A673 (cell line): ENCODE measurements around the gene APMAP. TPM values are rescaled to one million over a fixed set of nuclear protein-coding genes. Genes with fewer than 3 reads are reported as not detected.

Experiments used
- BruUV-seq: library from RNA; stranded (reverse); fragments of 400-500 nt; replicated peaks from 2 replicates; lab custom pipeline; 2021; lab: Mats Ljungman, UMichigan
- CTCF ChIA-PET: fragments of 300-600 bp; sonication (Branson Sonifier 250); formaldehyde crosslinking; loops from one replicate; lab custom pipeline; 2022; ENCODE audit warnings: antibody characterized with exemption; lab: Charles Lee
- POLR2A ChIA-PET: fragments of 300-600 bp; sonication (Branson Sonifier 250); formaldehyde crosslinking; loops from one replicate; lab custom pipeline; 2022; ENCODE audit warnings: antibody characterized with exemption; ENCODE audit not compliant: low non-redundant PET; lab: Charles Lee
- DNase-seq: peaks from one replicate; pipeline ENCODE4 v3.0.0-alpha.2; 2015; ENCODE audit warnings: low spot score
- H3K27ac ChIP-seq: fragments of 200-600 bp; sonication (generic); 2 replicates; pipeline ENCODE4 v1.5.1; 2016; ENCODE audit warnings: mixed run types, low read depth, mild to moderate bottlenecking, mixed read lengths, antibody characterized with exemption, low read length; ENCODE audit not compliant: poor library complexity, severe bottlenecking
- H3K27me3 ChIP-seq: fragments of 200-600 bp; sonication (generic); replicated peaks from 2 replicates; pipeline ENCODE4 v1.6.1; 2017; ENCODE audit warnings: mixed run types, low read depth, mild to moderate bottlenecking, mixed read lengths, antibody characterized with exemption, low read length; ENCODE audit not compliant: insufficient read depth, poor library complexity
- H3K36me3 ChIP-seq: fragments of 200-600 bp; sonication (generic); 2 replicates; pipeline ENCODE4 v1.6.1; 2016; ENCODE audit warnings: mixed run types, mild to moderate bottlenecking, mixed read lengths, antibody characterized with exemption, low read length; ENCODE audit not compliant: insufficient read depth, poor library complexity, severe bottlenecking
- H3K4me1 ChIP-seq: fragments of 200-600 bp; sonication (generic); 2 replicates; pipeline ENCODE4 v1.6.1; 2017; ENCODE audit warnings: mixed run types, mild to moderate bottlenecking, mixed read lengths, antibody characterized with exemption, low read length; ENCODE audit not compliant: insufficient read depth, poor library complexity, severe bottlenecking
- H3K4me3 ChIP-seq: fragments of 200-600 bp; sonication (generic); 2 replicates; pipeline ENCODE4 v1.5.1; 2016; ENCODE audit warnings: low read depth, mixed run types, mild to moderate bottlenecking, mixed read lengths, low read length; ENCODE audit not compliant: poor library complexity, severe bottlenecking
- H3K9me3 ChIP-seq: fragments of 200-600 bp; sonication (generic); 2 replicates; pipeline ENCODE4 v1.6.1; 2016; ENCODE audit warnings: mixed run types, low read depth, mild to moderate bottlenecking, mixed read lengths, antibody characterized with exemption, low read length; ENCODE audit not compliant: poor library complexity, severe bottlenecking
- CTCF ChIP-seq: fragments of 300-800, 200-600 bp; sonication (generic); conservative IDR thresholded peaks from 2 replicates; pipeline ENCODE4 v1.5.1; 2017; ENCODE audit warnings: low read depth, mild to moderate bottlenecking, antibody characterized with exemption, low read length, moderate library complexity, mixed read lengths
- EZH2 ChIP-seq: fragments of 200-600 bp; sonication (generic); IDR thresholded peaks from 2 replicates; pipeline ENCODE4 v1.6.1; 2017; ENCODE audit warnings: borderline replicate concordance, low read depth, mild to moderate bottlenecking, mixed read lengths, antibody characterized with exemption, low read length; ENCODE audit not compliant: poor library complexity, severe bottlenecking
- intact Hi-C: fragments of 100-400 bp; cut with micrococcal nuclease; formaldehyde crosslinking; loops from one replicate; pipeline ENCODE4 v1.10.0; 2022; ENCODE audit not compliant: unreplicated experiment
- total RNA-seq: library from RNA; stranded (reverse); gene quantifications from 2 replicates; pipeline ENCODE4 v1.2.3, GENCODE V29; 2021

APMAP gene
- total RNA-seq, 1 experiment from 2014 or later, result 70.3 TPM

- no peaks in the 10 kb centered on the region for H3K9me3 ChIP-seq
- no peaks in the 10 kb centered on the region for H3K4me1 ChIP-seq
- no peak overlapping the region for H3K4me3 ChIP-seq
- ChIA-PET POLR2A (no interaction called here), CTCF (no interaction called here)
- H3K36me3 ChIP-seq, result peaks cover 17% of the 10 kb centered on the region
- H3K27ac ChIP-seq, result no peak overlapping the region
- no peak for DNase-seq
- intact Hi-C loops, result no loop called here
- no peaks in the 10 kb centered on the region for H3K27me3 ChIP-seq
- TF ChIP-seq EZH2 (no peak), CTCF (no peak)
- BruUV-seq, result no TSS peak
Observed at GRCh38 chr20:24970030-24970553, 22.5 kb downstream of the APMAP start.

DNA sequence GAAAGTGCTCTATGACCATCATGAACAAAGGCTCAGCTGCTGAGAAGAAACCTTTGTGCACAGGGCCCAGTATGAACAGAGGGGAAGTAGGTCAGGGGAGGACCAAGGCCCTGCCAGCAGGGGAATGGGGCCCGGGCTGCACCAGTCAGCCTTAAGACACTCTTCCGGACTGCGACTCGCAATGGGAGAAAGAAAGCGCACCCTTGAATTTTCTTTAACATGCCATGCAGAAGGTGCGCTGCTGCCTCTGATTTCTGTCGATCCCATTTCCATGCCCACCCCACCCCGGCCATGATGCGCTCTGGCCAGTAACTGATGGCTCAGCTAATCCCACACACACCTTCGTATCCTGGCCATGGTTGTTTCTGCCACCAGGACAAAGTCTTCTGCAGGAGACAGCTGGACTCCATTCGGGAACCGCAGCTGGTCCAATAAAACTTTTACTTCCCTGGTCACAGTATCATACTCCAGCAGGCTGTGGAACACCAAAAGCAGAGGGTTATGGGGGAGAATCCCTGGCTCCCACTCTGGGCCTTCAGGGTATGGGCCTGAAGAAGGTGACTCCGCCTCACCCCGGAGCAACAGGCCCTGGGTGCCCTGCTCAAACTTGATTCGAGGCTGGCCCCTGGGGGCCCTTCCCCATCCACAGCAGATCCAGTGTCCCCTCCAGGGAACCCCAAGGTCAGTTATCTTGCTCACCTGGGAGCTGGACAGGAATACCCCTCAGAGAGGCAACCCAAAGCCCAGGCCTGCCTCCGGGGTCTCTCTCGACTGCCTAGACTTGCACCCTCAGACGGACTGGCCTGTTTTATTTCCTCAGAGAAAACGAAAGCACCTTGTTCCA, 23.1 kb downstream of the APMAP start:
- intact Hi-C loops, result no loop called here
- no peak for TF ChIP-seq EZH2
- H3K4me3 ChIP-seq, result no peak overlapping the region
- no peaks in the 10 kb centered on the region for H3K9me3 ChIP-seq
- H3K27ac ChIP-seq, result no peak overlapping the region
- CTCF ChIA-PET, result no interaction called here
- H3K4me1 ChIP-seq, result no peaks in the 10 kb centered on the region
- peaks cover 17% of the 10 kb centered on the region for H3K36me3 ChIP-seq
- BruUV-seq, result no TSS peak
- DNase-seq, result no peak
- POLR2A ChIA-PET, result no interaction called here
- no peaks in the 10 kb centered on the region for H3K27me3 ChIP-seq

DNA sequence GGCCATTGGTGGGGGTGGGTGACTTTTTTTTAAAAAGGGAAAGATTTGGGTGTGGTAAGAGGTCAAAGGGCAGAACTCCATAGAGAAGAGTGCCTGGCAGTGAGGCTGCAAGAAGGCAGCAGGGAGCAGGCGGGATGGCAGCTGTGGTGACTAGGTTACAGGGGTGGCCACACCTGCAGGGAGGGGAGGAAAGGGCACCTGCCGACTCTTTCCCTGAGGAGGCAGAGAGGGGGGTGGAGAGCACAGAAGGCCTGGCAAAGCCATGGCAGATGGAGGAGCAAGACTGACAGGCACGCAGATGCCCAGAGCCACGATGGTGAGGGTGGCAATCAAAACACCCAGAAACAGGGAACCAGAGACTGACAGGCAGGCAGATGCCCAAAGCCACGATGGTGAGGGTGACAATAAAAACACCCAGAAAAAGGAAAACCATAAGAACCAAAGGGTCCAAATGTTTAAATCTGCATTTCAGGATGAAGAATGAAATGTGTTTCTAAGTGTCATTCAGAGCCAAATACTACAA, 24.2 kb downstream of the APMAP start:
- CTCF ChIA-PET, result no interaction called here
- TF ChIP-seq CTCF, result no peak
- TF ChIP-seq EZH2, result no peak
- no TSS peak for BruUV-seq
- Histone ChIP-seq H3K9me3 (no peaks in the 10 kb centered on the region), H3K4me3 (no peak overlapping the region), H3K27ac (no peak overlapping the region), H3K36me3 (peaks cover 17% of the 10 kb centered on the region), H3K4me1 (no peaks in the 10 kb centered on the region), H3K27me3 (no peaks in the 10 kb centered on the region)
- POLR2A ChIA-PET, result no interaction called here
- intact Hi-C loops, result no loop called here
- DNase-seq, result no peak
